C4-2B (cell line): ENCODE results near the gene HK1.

ENCODE experiments used
- H3K27ac ChIP-seq: fragments of 450-650 bp; 2 replicates; pipeline ENCODE4 v1.5.1; 2017
- ZFX ChIP-seq: fragments of 450-650 bp; IDR thresholded peaks from 2 replicates; pipeline ENCODE4 v1.6.1; 2017
- TF ChIP-seq, protein P1 (sequence below): fragments of 450-650 bp; conservative IDR thresholded peaks from 2 replicates; pipeline ENCODE4 v1.5.1; 2017; ENCODE audit warnings: mild to moderate bottlenecking

Gene HK1

GRCh38 chr10:69345890-69346474 is 67.7 kb downstream of the HK1 start:
- TF ChIP-seq ZFX, result no peak
- TF ChIP-seq, protein P1, sequence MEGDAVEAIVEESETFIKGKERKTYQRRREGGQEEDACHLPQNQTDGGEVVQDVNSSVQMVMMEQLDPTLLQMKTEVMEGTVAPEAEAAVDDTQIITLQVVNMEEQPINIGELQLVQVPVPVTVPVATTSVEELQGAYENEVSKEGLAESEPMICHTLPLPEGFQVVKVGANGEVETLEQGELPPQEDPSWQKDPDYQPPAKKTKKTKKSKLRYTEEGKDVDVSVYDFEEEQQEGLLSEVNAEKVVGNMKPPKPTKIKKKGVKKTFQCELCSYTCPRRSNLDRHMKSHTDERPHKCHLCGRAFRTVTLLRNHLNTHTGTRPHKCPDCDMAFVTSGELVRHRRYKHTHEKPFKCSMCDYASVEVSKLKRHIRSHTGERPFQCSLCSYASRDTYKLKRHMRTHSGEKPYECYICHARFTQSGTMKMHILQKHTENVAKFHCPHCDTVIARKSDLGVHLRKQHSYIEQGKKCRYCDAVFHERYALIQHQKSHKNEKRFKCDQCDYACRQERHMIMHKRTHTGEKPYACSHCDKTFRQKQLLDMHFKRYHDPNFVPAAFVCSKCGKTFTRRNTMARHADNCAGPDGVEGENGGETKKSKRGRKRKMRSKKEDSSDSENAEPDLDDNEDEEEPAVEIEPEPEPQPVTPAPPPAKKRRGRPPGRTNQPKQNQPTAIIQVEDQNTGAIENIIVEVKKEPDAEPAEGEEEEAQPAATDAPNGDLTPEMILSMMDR, result no peak
- H3K27ac ChIP-seq, result no peak overlapping the region

DNA sequence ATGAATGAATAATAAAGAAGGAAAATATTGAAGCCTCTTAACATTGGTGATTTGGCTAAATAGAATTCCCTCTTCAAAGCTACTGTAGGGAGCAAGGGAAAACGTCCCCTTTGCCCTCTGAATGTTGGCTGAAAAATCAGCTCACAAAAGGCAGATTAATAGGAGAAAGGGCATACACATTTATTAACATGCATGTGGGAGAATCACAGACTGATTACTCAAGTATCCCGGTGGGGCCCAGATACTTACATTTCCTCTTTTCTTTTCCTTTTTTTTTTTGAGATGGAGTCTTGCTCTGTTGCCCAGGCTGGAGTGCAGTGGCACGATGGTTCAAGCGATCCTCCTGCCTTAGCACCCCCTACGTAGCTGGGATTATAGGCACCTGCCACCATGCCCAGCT is 68.5 kb downstream of the HK1 start:
- TF ChIP-seq, protein P1, result no peak
- no peak for TF ChIP-seq ZFX
- no peak overlapping the region for H3K27ac ChIP-seq

DNA sequence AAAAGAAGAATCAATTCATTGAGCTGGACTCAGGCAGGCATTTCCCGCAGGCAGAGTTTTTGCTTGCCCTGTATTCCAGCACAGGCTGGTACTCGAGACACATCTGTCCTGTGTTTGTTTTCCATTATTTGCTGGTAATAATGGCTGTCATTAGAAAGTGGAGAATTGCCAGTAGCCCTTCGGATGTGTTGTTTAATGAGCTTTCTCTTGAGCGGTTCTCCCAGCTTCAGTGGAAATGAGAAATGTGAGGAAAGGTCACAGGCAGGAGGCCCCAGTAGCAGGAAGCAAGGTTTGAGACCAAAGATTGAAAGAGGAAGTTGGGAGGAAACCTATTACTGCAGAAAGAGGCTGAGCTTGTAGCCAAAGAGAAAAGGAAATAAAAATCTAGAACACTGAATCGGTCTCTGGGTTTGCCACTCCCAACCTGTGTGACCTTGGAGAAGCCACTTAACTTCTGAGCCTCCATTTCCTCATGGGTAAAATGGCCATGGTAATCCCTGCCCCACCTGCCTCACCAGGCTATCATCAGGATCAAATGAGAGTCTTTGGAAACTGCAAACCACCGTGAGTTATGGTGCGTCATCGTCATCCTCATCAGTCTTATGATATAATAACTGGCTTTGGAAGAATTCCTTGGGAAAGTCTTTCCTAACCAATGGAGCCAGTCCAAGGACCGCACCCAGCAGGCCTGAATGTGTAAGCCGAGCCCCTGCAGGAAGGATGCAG is 70.7 kb downstream of the HK1 start:
- H3K27ac ChIP-seq, result peak overlapping the region; percentile 3; the same call in 1 of the 2 replicates
- no peak for TF ChIP-seq ZFX
- TF ChIP-seq, protein P1, result no peak

GRCh38 chr10:69349542-69349888 is 71.2 kb downstream of the HK1 start:
- no peak for TF ChIP-seq ZFX
- TF ChIP-seq, protein P1, result no peak
- H3K27ac ChIP-seq, result no peak overlapping the region; the same call in 1 of the 2 replicates

GRCh38 chr10:69351589-69351988 is 73.3 kb downstream of the HK1 start:
- H3K27ac ChIP-seq, result no peak overlapping the region
- TF ChIP-seq ZFX, result no peak
- TF ChIP-seq, protein P1, result no peak

- TF ChIP-seq ZFX, result no peak
- TF ChIP-seq, protein P1, result no peak
- H3K27ac ChIP-seq, result no peak overlapping the region
Measured at GRCh38 chr10:69352569-69353264, 74.4 kb downstream of the HK1 start.

DNA sequence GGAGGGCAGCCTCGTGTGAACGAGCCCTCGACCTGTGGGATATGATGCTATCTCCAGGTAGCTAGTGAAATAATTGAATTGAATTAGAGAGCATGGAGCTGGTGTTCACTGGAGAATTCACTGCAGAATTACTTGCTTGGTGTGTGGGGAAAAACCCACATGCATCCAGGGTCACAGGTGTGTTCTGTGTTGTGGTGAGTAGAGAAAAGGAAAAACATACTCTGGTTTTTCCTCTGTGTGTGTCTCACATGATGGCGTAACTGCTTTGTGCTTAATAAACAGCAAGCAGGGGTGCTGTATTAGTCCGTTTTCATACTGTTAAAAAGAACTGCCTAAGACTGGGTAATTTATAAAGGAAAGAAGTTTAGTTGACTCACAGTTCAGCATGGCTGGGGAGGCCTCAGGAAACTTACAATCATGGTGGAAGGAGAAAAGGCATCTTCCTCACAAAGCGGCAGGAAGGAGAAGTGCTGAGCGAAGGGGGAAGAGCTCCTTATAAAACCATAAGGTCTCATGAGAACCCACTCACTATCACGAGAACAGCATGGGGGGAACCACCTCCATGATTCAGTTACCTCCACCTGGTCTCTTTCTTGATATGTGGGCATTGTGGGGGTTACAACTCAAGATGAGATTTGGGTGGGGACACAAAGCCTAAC is 75.8 kb downstream of the HK1 start:
- TF ChIP-seq ZFX, result no peak
- TF ChIP-seq, protein P1, result no peak
- H3K27ac ChIP-seq, result no peak overlapping the region
